Measurements from ENCODE around the gene NUP62CL. TPM values are rescaled to one million over a fixed set of nuclear protein-coding genes. Genes with fewer than 3 reads are reported as not detected.
"Not testable (repeated sequence)": the region's sequence is repeated elsewhere in the genome, so short reads cannot be mapped to it uniquely, and the experiment has no call there.

Gene NUP62CL
- total RNA-seq, 4 donors from 2014 or later, result 1.3 to 4.2 (median 2.6) TPM

DNA sequence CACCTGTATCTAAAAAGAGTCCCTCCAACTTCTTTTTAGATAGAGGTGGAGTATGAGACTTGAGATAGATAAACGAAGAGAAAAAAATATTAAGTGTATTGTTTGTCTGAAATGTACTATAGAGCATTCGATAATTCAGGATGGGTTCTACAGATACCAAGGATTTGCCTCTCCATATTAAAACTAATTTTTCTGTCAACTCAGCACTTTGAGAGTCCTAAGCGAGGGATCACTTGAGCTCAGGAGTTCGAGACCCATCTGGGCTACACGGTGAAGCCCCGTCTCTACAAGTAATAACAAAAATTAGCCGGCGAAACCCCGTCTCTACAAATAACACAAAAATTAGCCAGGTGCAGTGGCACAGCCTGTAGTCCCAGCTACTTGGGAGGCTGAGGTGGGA, 1.7 kb upstream of the NUP62CL start:
- no peak for DNase-seq (ENCODE audit: low spot score in 2 of 2)
- 93 to 95% methylated on average over 9 of the region's 9 CpGs for WGBS, 2 donors
- TF ChIP-seq POLR2A (IDR thresholded peaks at IDR 0.05) (no peak), CTCF (IDR thresholded peaks at IDR 0.05) (no peak)
- intact Hi-C loops (cut with DNase I; ENCODE audit: low total_unique reads), result loop anchor here (5.0 kb wide), 1 partner anchor 776 kb away; no protein-coding TSS in a partner anchor
- no peak overlapping the region for H3K4me3 ChIP-seq (ENCODE audit: low read depth, poor library complexity, severe bottlenecking)

DNA sequence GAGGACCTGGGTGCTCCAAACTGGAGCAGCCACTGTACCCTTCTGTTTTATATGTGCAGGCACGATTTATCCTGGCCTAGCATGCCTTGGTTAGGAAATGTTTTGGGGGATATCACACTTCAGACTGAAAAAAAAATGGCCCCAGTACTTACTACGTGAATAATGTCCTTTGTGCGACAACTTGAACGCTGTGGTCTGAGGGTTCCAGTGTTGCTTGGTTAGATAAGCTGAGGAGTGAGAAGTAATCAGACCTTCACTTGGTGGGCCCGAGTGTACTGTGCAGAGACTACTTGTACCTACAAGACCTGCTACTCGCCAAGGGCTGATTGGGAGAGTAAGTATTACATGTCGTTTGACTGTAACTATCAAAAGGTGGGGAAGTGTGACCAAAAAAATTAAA, 856 bp upstream of the NUP62CL start:
- TF ChIP-seq CTCF (IDR thresholded peaks at IDR 0.05), result no peak
- TF ChIP-seq POLR2A (IDR thresholded peaks at IDR 0.05), result no peak
- H3K4me3 ChIP-seq (ENCODE audit: low read depth, poor library complexity, severe bottlenecking), result no peak overlapping the region
- intact Hi-C loops (cut with DNase I; ENCODE audit: low total_unique reads), result loop anchor here (5.0 kb wide), 1 partner anchor 775 kb away; no protein-coding TSS in a partner anchor
- 82 to 95% methylated on average over 7 of the region's 7 CpGs for WGBS, 2 donors
- DNase-seq (ENCODE audit: low spot score in 2 of 2), result no peak

GRCh38 chrX:107206697-107207065, 448 bp upstream of the NUP62CL start:
- no peak overlapping the region for H3K4me3 ChIP-seq (ENCODE audit: low read depth, poor library complexity, severe bottlenecking)
- intact Hi-C loops (cut with DNase I; ENCODE audit: low total_unique reads), result loop anchor here (5.0 kb wide), 1 partner anchor 774 kb away; no protein-coding TSS in a partner anchor
- TF ChIP-seq POLR2A (IDR thresholded peaks at IDR 0.05) (no peak), CTCF (IDR thresholded peaks at IDR 0.05) (no peak)
- WGBS, 2 donors, result 60 to 63% methylated on average over 9 of the region's 9 CpGs
- no peak for DNase-seq (ENCODE audit: low spot score in 2 of 2)

DNA sequence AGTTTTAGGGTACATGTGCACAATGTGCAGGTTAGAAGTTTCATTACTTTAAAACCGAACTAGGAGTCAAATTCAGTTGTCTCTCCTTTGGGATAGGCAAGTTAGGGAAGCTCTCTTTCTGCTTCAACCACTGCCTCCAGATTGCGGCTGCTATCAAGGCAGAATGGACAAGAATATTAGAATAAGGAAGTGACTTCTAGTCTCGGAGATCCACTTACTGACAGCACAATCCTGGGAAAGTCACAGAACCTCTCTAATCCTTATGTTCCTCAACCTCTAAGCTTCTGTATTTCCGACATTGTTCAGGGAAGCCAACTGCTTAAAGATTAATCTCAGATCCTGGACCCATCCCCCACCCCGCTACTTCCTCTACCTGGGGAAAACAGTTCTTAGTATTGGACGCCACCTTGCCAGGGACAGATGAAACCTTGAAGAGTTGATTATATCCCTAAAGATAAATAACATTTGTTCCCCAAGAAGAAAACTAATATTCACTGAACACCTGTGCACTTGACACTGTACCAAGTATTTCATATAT, 2.1 kb downstream of the NUP62CL start:
- H3K4me3 ChIP-seq (ENCODE audit: low read depth, poor library complexity, severe bottlenecking), result no peak overlapping the region
- intact Hi-C loops (cut with DNase I; ENCODE audit: low total_unique reads), result no loop called here
- 80 to 87% methylated on average over 6 of the region's 6 CpGs for WGBS, 2 donors
- no peak for DNase-seq (ENCODE audit: low spot score in 2 of 2)
- TF ChIP-seq CTCF (IDR thresholded peaks at IDR 0.05), result no peak
- TF ChIP-seq POLR2A (IDR thresholded peaks at IDR 0.05), result no peak

DNA sequence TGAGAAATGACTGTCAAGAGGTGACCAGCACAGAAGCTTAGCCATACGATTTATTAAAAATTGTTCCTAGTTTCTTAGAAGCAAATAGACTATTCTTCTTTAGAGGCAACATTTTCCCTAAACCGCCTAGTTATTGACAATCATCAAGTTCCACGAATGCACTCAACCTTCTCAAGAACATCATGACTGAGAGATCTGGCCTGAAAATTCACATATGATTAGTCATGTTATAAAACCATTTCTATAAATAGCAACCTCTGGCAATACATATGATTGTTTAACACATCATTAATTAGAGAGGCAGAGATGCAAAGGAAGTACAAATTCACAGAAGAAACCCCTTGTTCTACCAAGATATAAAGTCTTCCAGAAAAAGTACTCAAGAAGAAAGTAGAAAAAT, 6.7 kb downstream of the NUP62CL start:
- TF ChIP-seq POLR2A (IDR thresholded peaks at IDR 0.05), result no peak
- no peak for TF ChIP-seq CTCF (IDR thresholded peaks at IDR 0.05)
- whole genome bisulfite sequencing, 2 donors, result 66 to 69% methylated on average over 3 of the region's 3 CpGs
- intact Hi-C loops (cut with DNase I; ENCODE audit: low total_unique reads), result no loop called here
- no peak for DNase-seq (ENCODE audit: low spot score in 2 of 2)
- no peak overlapping the region for H3K4me3 ChIP-seq (ENCODE audit: low read depth, poor library complexity, severe bottlenecking)

DNA sequence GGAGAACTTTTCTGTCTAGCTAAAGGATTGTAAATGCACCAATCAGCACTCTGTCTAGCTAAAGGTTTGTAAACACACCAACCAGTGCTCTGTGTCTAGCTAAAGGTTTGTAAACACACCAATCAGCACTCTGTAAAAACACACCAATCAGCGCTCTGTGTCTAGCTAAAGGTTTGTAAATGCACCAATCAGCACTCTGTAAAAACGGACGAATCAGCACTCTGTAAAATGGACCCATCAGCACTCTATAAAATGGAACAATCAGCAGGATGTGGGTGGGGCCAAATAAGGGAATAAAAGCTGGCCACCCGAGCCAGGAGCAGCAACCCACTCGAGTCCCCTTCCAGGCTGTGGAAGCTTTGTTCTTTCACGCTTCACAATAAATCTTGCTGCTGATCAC, 8.2 kb downstream of the NUP62CL start:
- H3K4me3 ChIP-seq (ENCODE audit: low read depth, poor library complexity, severe bottlenecking); intact Hi-C loops (cut with DNase I; ENCODE audit: low total_unique reads); DNase-seq (ENCODE audit: low spot score in 2 of 2): not testable (repeated sequence)
- 78 to 85% methylated on average over 6 of the region's 6 CpGs for WGBS, 2 donors

Measured in lower leg skin (tissue), 4 donors.